ENCODE measurements around the gene MMP8.

DNA sequence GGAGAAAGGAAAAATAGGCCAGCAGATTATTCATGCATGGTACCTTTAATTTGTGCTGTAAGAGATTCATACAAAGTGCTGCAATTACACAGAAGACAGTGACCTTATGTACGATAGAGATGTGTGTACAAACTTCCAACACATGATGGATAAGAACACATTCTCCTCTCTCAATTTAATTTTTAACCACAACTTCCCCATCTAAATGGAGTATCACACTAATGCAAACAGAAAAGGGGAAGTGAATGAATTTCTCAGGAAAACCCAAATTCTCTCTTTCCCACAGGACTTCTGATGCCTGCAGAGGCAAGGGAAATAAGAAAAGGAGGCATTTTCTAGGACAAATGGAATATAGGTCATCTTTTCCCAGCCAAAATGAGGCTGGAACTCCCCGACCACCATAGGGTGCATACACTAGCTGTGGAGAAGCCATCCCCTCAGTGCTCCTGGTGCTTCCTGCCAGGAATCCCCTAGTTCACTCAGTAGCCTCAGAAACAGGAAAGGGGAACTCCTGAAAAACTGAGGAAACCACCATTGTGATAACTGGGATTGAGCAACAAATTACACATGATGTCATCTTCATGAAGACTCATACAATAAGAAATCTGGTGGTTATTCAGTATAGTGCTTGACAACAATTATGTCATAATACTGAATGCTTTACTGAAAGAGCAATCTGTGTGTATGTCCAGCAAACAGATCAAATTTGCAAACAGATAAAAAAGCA lies 33.2 kb upstream of the MMP8 start:
- TF ChIP-seq, protein P1, sequence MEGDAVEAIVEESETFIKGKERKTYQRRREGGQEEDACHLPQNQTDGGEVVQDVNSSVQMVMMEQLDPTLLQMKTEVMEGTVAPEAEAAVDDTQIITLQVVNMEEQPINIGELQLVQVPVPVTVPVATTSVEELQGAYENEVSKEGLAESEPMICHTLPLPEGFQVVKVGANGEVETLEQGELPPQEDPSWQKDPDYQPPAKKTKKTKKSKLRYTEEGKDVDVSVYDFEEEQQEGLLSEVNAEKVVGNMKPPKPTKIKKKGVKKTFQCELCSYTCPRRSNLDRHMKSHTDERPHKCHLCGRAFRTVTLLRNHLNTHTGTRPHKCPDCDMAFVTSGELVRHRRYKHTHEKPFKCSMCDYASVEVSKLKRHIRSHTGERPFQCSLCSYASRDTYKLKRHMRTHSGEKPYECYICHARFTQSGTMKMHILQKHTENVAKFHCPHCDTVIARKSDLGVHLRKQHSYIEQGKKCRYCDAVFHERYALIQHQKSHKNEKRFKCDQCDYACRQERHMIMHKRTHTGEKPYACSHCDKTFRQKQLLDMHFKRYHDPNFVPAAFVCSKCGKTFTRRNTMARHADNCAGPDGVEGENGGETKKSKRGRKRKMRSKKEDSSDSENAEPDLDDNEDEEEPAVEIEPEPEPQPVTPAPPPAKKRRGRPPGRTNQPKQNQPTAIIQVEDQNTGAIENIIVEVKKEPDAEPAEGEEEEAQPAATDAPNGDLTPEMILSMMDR (IDR thresholded peaks at IDR 0.05; ENCODE audit: low read length): no peak
- TF ChIP-seq EZH2 (optimal IDR thresholded peaks at IDR 0.05; ENCODE audit: low read depth, low read length) (no peak), EZH2phosphoT487 (IDR thresholded peaks at IDR 0.05; ENCODE audit: low read length) (no peak)

Measured in MM.1S (cell line).